ENCODE measurements around the gene PJVK.

The PJVK gene

DNA sequence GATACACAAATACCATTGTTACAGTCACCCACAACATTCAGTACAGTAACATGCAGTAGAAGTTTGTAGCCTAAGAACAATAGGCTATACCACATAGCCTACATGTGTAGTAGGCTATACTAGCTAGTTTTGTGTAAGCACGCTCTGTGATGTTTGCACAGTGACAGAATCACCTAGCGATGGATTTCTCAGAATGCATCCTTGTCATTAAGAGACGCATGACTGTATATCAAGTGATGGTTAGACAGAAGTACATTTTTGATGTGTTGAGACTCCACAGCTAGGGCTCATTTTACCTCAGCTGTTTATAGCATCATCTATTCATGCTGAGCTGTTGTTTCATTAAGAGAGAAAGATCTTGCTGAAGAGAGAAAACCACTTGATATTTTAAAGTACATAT is 48.5 kb downstream of the PJVK start:
- peaks cover 0 to 7% of the 10 kb centered on the region in 2 donors for H3K4me1 ChIP-seq (ENCODE audit: control insufficient read depth in 2 of 2, insufficient read depth in 2 of 2, low read length in 2 of 2)
- H3K4me3 ChIP-seq (ENCODE audit: low read length in 2 of 2) = no peak overlapping the region
- H3K27ac ChIP-seq (ENCODE audit: low read depth in 2 of 2, low read length in 2 of 2) = no peak overlapping the region
- H3K27me3 ChIP-seq (ENCODE audit: control insufficient read depth in 2 of 2, insufficient read depth in 2 of 2, low read length in 2 of 2) = no peaks in the 10 kb centered on the region
- H3K36me3 ChIP-seq (ENCODE audit: control insufficient read depth in 2 of 2, insufficient read depth in 2 of 2, low read length in 2 of 2) = peaks cover 49 to 52% of the 10 kb centered on the region in 2 donors
- H3K9me3 ChIP-seq (ENCODE audit: control insufficient read depth in 2 of 2, low read length in 2 of 2) = no peaks in the 10 kb centered on the region
- no peak overlapping the region for H3K9ac ChIP-seq (ENCODE audit: low read depth in 1 of 2, low read length in 2 of 2)

GRCh38 chr2:178502751-178503150 is 51.6 kb downstream of the PJVK start:
- H3K4me3 ChIP-seq (ENCODE audit: low read length in 2 of 2) = no peak overlapping the region
- no peak overlapping the region for H3K27ac ChIP-seq (ENCODE audit: low read depth in 2 of 2, low read length in 2 of 2)
- H3K9ac ChIP-seq (ENCODE audit: low read depth in 1 of 2, low read length in 2 of 2) = no peak overlapping the region
- peaks cover 35 to 40% of the 10 kb centered on the region in 2 donors for H3K36me3 ChIP-seq (ENCODE audit: control insufficient read depth in 2 of 2, insufficient read depth in 2 of 2, low read length in 2 of 2)
- H3K4me1 ChIP-seq (ENCODE audit: control insufficient read depth in 2 of 2, insufficient read depth in 2 of 2, low read length in 2 of 2) = peaks cover 0 to 2% of the 10 kb centered on the region in 2 donors
- H3K27me3 ChIP-seq (ENCODE audit: control insufficient read depth in 2 of 2, insufficient read depth in 2 of 2, low read length in 2 of 2) = no peaks in the 10 kb centered on the region
- no peaks in the 10 kb centered on the region for H3K9me3 ChIP-seq (ENCODE audit: control insufficient read depth in 2 of 2, low read length in 2 of 2)

GRCh38 chr2:178506101-178506500 is 54.9 kb downstream of the PJVK start:
- H3K27me3 ChIP-seq (ENCODE audit: control insufficient read depth in 2 of 2, insufficient read depth in 2 of 2, low read length in 2 of 2) = no peaks in the 10 kb centered on the region
- no peak overlapping the region for H3K9ac ChIP-seq (ENCODE audit: low read depth in 1 of 2, low read length in 2 of 2)
- H3K4me1 ChIP-seq (ENCODE audit: control insufficient read depth in 2 of 2, insufficient read depth in 2 of 2, low read length in 2 of 2) = peaks cover 0 to 2% of the 10 kb centered on the region in 2 donors
- H3K27ac ChIP-seq (ENCODE audit: low read depth in 2 of 2, low read length in 2 of 2) = no peak overlapping the region
- peaks cover 22 to 28% of the 10 kb centered on the region in 2 donors for H3K36me3 ChIP-seq (ENCODE audit: control insufficient read depth in 2 of 2, insufficient read depth in 2 of 2, low read length in 2 of 2)
- no peak overlapping the region for H3K4me3 ChIP-seq (ENCODE audit: low read length in 2 of 2)
- no peaks in the 10 kb centered on the region for H3K9me3 ChIP-seq (ENCODE audit: control insufficient read depth in 2 of 2, low read length in 2 of 2)

GRCh38 chr2:178506524-178506923 is 55.3 kb downstream of the PJVK start:
- no peaks in the 10 kb centered on the region for H3K27me3 ChIP-seq (ENCODE audit: control insufficient read depth in 2 of 2, insufficient read depth in 2 of 2, low read length in 2 of 2)
- H3K9ac ChIP-seq (ENCODE audit: low read depth in 1 of 2, low read length in 2 of 2) = no peak overlapping the region
- H3K9me3 ChIP-seq (ENCODE audit: control insufficient read depth in 2 of 2, low read length in 2 of 2) = no peaks in the 10 kb centered on the region
- peaks cover 18 to 25% of the 10 kb centered on the region in 2 donors for H3K36me3 ChIP-seq (ENCODE audit: control insufficient read depth in 2 of 2, insufficient read depth in 2 of 2, low read length in 2 of 2)
- no peak overlapping the region for H3K4me3 ChIP-seq (ENCODE audit: low read length in 2 of 2)
- peaks cover 0 to 2% of the 10 kb centered on the region in 2 donors for H3K4me1 ChIP-seq (ENCODE audit: control insufficient read depth in 2 of 2, insufficient read depth in 2 of 2, low read length in 2 of 2)
- no peak overlapping the region for H3K27ac ChIP-seq (ENCODE audit: low read depth in 2 of 2, low read length in 2 of 2)

DNA sequence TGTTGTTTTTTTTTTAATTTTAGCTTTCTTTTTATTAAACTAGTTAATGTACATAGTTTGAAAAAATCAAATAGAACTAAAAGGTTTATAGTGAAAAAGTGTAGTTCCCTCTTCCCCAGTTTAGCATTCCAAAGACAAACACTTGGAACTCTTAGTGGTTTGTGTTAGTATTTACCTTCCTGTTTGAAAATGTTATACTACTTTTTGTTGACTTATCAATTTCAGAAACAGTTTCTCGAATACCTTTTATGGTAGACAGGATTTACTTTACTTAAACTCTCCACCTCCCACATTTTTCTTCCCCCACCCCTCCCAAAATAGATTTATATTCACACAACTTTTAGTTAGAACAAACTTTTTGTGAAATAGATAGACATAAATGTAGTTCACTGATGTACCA is 55.8 kb downstream of the PJVK start:
- H3K4me1 ChIP-seq (ENCODE audit: control insufficient read depth in 2 of 2, insufficient read depth in 2 of 2, low read length in 2 of 2) = peaks cover 0 to 2% of the 10 kb centered on the region in 2 donors
- H3K9me3 ChIP-seq (ENCODE audit: control insufficient read depth in 2 of 2, low read length in 2 of 2) = no peaks in the 10 kb centered on the region
- H3K9ac ChIP-seq (ENCODE audit: low read depth in 1 of 2, low read length in 2 of 2) = no peak overlapping the region
- H3K27me3 ChIP-seq (ENCODE audit: control insufficient read depth in 2 of 2, insufficient read depth in 2 of 2, low read length in 2 of 2) = no peaks in the 10 kb centered on the region
- peaks cover 14 to 20% of the 10 kb centered on the region in 2 donors for H3K36me3 ChIP-seq (ENCODE audit: control insufficient read depth in 2 of 2, insufficient read depth in 2 of 2, low read length in 2 of 2)
- no peak overlapping the region for H3K4me3 ChIP-seq (ENCODE audit: low read length in 2 of 2)
- H3K27ac ChIP-seq (ENCODE audit: low read depth in 2 of 2, low read length in 2 of 2) = no peak overlapping the region

DNA sequence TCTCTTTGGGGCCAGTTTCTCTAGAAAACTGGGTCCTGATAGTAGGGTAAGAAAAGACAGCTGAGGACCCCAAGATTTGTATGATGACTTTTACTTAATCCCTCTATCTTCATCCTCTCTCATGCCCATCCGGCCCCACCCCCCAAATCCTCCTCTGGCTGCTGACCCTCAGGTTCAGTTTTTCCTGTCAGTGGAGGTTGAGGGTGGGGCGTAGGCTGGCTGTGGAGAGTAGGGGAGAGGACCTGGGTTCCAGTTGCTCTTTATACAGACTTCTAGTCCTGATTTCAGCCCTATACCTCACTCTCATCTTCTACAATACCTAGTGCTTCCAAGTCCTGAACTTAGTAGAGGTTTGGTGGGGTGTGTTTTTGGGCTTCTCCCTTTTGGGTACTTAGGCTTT is 57.5 kb downstream of the PJVK start:
- H3K4me3 ChIP-seq (ENCODE audit: low read length in 2 of 2) = no peak overlapping the region
- H3K36me3 ChIP-seq (ENCODE audit: control insufficient read depth in 2 of 2, insufficient read depth in 2 of 2, low read length in 2 of 2) = peaks cover 3 to 12% of the 10 kb centered on the region in 2 donors

DNA sequence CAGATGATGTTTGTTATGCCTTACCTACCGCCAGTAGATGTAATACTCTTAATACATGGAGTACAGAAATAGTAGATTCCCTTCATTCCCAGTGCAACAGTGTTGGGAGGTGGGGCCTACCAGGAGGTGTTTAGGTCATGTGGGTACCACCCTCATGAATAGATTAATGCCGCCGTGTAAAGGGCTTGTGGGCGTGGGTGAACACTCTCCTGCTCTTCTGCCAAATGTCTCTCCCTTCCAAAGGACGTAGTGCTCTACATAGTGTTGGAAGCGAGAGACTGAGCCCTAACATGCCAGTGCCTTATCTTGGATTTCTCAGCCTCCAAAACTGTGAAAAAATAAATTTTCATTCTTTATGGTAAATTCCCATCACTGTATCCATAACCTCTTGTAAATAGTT is 59.2 kb downstream of the PJVK start:
- H3K4me1 ChIP-seq (ENCODE audit: control insufficient read depth in 2 of 2, insufficient read depth in 2 of 2, low read length in 2 of 2) = peaks cover 0 to 2% of the 10 kb centered on the region in 2 donors
- H3K9ac ChIP-seq (ENCODE audit: low read depth in 1 of 2, low read length in 2 of 2) = no peak overlapping the region
- H3K27me3 ChIP-seq (ENCODE audit: control insufficient read depth in 2 of 2, insufficient read depth in 2 of 2, low read length in 2 of 2) = no peaks in the 10 kb centered on the region
- H3K36me3 ChIP-seq (ENCODE audit: control insufficient read depth in 2 of 2, insufficient read depth in 2 of 2, low read length in 2 of 2) = peaks cover 7 to 12% of the 10 kb centered on the region in 2 donors
- no peak overlapping the region for H3K4me3 ChIP-seq (ENCODE audit: low read length in 2 of 2)
- no peak overlapping the region for H3K27ac ChIP-seq (ENCODE audit: low read depth in 2 of 2, low read length in 2 of 2)
- no peaks in the 10 kb centered on the region for H3K9me3 ChIP-seq (ENCODE audit: control insufficient read depth in 2 of 2, low read length in 2 of 2)

More for the DNA sequence above, 57.5 kb downstream of the PJVK start:
- Histone ChIP-seq H3K27me3 (ENCODE audit: control insufficient read depth in 2 of 2, insufficient read depth in 2 of 2, low read length in 2 of 2) (no peaks in the 10 kb centered on the region), H3K9me3 (ENCODE audit: control insufficient read depth in 2 of 2, low read length in 2 of 2) (no peaks in the 10 kb centered on the region), H3K4me1 (ENCODE audit: control insufficient read depth in 2 of 2, insufficient read depth in 2 of 2, low read length in 2 of 2) (peaks cover 0 to 2% of the 10 kb centered on the region in 2 donors), H3K9ac (ENCODE audit: low read depth in 1 of 2, low read length in 2 of 2) (no peak overlapping the region), H3K27ac (ENCODE audit: low read depth in 2 of 2, low read length in 2 of 2) (no peak overlapping the region)

Data from mucosa of rectum (tissue), 2 donors.